Loucy (cell line): ENCODE measurements around the gene BAG3.

Experiments
- CTCF ChIP-seq: fragments of 200-600 bp; sonication (generic); conservative IDR thresholded peaks from 2 replicates; pipeline ENCODE4 v1.5.1; 2014; ENCODE audit warnings: mild to moderate bottlenecking, antibody characterized with exemption, low read length
- EZH2phosphoT487 ChIP-seq: fragments of 200-600 bp; IDR thresholded peaks from 2 replicates; pipeline ENCODE4 v1.6.1; 2018; ENCODE audit warnings: antibody characterized with exemption, mild to moderate bottlenecking, moderate library complexity, borderline replicate concordance

DNA sequence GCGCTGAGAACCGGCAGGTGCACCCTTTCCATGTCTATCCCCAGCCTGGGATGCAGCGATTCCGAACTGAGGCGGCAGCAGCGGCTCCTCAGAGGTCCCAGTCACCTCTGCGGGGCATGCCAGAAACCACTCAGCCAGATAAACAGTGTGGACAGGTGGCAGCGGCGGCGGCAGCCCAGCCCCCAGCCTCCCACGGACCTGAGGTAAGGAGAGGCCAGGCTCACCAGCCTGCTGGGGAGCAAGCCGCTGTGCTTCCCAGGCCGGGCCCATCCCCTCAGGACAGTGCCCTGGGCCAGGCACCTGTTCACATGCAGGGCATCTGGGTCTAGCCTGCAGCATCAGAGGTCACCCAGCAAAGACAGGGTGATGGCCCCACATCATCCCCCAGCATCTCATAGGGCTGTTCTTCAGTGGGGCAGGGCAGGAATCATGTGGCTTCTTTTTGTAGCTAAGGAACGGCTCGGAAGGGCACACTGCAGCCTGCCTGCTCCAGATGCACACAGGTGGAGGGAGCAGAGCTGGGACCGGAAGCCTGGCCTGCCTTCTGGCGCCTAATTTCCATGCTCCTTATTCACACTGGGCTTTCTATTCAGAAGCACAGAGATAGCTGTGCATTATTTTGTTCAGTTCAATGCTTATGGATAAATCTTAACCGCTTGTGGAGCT lies 18.9 kb downstream of the BAG3 start:
- TF ChIP-seq CTCF = no peak
- no peak for TF ChIP-seq EZH2phosphoT487
